Measurements from ENCODE around the gene PRKCA.

Gene PRKCA

DNA sequence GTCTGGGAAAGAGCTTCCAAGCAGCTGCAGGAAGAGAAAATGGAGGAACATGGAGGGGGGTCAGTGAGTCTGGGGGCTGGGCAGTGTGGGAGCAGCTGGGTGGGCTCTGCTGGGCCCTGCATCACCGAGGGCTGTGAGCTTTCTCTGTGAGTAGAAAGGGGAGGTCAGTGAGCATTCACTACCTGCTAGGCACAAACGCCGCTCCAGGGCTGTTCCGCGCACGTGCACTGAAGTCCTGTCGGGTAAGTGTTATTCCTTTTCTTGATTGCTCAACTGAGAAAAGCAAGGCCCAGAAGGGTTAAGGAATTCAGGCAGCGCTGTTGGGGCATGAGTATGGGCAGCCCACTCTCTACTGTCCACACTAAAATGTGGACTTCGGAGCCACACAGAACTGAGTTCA, 537.2 kb downstream of the PRKCA start:
- DNase-seq (ENCODE audit: low spot score) = no peak

- DNase-seq (ENCODE audit: low spot score) = no peak
Measured at GRCh38 chr17:66840061-66840460, 537.6 kb downstream of the PRKCA start.

- DNase-seq (ENCODE audit: low spot score) = no peak
Measured at GRCh38 chr17:66841328-66841727, 538.9 kb downstream of the PRKCA start.

DNA sequence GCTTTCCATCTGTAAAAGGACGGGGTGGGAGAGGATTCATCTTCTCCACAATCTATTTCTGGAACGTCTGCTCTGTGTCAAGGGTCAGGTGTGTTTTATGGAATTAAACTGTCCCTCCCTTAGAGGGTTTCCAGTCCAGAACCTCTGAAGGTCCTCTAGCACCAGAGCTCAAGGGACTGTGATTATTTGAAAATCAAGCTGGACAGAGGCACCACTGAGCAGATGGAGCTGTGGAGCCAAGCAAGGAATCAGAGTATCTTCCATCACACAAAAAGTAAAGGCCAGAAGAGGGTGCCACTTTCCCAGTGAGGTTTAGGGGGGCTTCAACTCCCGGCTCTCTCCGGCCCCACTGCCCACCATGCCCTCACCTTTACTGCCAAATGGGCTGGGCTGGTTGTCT, 539.3 kb downstream of the PRKCA start:
- no peak for DNase-seq (ENCODE audit: low spot score)

- DNase-seq (ENCODE audit: low spot score) = no peak
Measured at GRCh38 chr17:66842505-66842904, 540.1 kb downstream of the PRKCA start.

GRCh38 chr17:66842959-66843358, 540.5 kb downstream of the PRKCA start:
- DNase-seq (ENCODE audit: low spot score) = no peak

- DNase-seq (ENCODE audit: low spot score) = no peak
Measured at GRCh38 chr17:66843627-66844026, 541.2 kb downstream of the PRKCA start.

GRCh38 chr17:66847704-66848103, 545.3 kb downstream of the PRKCA start:
- no peak for DNase-seq (ENCODE audit: low spot score)

DNA sequence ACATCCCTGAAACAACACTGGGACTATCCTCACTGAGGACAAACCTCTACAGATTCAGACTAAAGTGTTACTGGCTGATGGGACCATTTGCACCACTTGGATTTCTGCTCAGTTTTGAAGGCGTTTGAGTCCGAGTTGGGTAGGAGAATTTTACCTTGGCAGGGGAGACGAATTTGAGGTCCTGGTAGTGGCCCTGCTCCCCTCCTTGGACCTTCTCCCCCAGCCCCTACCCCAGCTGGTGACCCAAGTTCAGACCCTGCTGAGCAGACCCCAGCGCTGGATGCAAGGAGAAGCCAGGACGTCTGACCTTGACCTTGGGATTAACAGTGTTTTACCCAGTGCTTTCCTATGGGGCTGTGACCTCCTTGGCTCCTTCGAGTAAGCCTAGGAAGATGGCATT, 546.1 kb downstream of the PRKCA start:
- DNase-seq (ENCODE audit: low spot score) = no peak

DNA sequence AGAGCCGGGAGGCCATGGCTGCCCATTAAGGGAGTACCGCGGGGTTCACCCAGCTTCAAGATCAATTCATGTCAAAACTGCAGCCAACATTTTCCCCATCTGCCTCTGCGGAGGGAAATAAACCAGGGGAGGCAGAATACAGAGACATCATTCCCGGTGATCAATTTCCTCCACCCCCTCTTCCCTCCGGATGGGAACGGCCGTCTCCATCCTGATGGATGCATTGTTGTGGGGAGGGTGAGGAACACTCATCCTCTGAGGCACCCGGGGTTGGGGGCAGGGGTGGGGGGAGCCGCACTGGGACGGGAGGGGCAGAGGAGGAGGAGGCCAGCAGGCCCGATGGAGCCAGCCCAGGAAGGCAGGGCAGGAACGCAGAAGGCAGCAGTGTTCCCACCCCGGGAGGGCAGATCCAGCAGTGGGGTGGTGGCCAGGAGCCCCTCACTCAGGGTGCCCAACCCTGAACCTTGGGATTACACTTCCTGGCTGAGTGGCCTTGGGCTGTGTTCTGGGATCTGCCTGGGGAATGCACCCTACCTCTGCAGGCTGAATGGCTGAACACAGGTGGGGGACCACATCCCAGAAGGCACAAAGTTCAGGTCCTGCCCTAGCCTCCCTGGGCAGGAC, 546.7 kb downstream of the PRKCA start:
- DNase-seq (ENCODE audit: low spot score) = no peak

- peak; percentile 2 for DNase-seq (ENCODE audit: low spot score)
Measured at GRCh38 chr17:66849851-66850580, 547.6 kb downstream of the PRKCA start.

- DNase-seq (ENCODE audit: low spot score) = peak; percentile 12
Measured at GRCh38 chr17:66850692-66851091, 548.3 kb downstream of the PRKCA start.

DNA sequence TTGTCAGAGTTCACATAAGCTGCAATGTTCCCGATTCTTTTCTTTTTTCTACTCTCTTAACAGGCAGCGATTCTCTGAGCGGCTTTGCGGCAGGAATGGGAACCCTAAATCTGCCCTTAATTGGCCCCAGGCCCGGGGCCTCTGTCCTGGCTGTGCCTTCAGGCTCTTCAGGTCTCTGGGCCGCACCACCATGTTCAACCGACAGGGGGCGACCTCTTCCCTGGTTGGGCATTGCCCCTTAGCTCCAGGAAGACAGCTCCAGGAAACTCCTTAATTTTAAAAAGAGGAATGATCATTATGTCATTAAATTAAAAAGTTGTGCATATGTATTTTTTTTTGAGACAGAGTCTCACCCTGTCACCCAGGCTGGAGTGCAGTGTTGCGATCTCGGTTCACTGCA, 552.8 kb downstream of the PRKCA start:
- no peak for DNase-seq (ENCODE audit: low spot score)

DNA sequence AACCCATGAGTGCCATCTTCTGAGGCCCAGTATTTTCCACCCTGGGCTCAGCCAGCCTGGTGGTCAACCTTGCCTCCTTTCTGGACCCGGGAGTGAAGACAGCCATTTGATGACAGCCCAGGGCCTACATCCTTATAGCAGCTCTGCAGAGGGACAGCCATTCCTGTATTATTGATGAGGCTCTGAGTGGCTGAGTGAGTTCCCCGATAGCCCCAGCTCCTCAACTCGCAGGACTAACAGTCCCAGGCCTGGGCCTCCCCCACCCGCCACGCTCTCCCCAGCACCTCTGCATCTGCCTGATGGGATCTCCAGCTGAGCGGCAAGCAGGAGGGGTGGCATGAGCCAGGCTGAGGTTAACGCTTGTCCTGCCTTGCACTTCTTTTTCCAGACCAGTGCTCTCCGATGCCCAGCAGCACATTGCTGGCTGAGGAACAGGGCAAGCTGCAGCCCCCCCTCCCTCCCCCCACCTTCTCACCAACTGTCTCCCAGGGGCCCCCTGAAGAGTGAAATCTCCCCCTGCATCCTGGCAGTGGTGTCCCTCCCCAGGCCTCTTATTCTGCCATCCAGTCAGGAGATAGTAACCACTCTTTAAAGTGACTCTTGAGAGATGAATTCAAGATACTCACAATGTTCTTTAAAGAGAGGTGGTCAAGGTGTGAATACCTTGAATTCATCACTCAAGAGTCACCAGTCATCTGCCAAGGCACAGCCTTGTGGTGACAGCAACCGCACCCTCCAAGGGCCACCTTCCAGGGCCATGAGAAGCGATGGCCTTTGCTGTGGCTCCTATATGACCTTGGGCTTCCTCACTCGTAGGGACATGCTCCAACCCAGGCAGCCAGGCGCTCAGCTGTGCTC, 556.0 kb downstream of the PRKCA start:
- no peak for DNase-seq (ENCODE audit: low spot score)

- DNase-seq (ENCODE audit: low spot score) = no peak
Measured at GRCh38 chr17:66859353-66859752, 556.9 kb downstream of the PRKCA start.

DNA sequence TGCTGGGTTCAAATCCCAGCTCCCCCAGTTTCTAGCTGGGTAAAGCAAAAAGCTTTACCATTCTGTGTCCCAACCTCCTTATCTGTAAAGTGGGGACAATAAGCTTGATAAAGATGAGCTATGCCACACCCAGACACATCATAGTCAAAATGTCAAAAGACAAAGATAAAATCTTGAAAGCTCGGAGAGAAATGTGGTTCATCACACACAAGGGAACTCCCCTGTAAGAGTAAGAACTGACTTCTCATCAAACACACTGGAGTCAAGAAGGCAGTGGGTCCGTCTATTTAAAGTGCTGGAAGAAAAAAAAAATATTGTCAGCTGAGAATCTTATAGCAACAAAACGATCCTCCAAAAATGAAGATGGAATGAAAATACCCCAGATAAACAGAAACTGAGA, 557.8 kb downstream of the PRKCA start:
- DNase-seq (ENCODE audit: low spot score) = no peak

All from globus pallidus (tissue), 1 donor.